SH-SY5Y (cell line): ENCODE results near the gene IMPACT.

Experiments
- GATA2 ChIP-seq: IDR thresholded peaks from 2 replicates; pipeline ENCODE4 v1.6.1; 2011; ENCODE audit warnings: mild to moderate bottlenecking, low read depth, low read length
- GATA3 ChIP-seq: IDR thresholded peaks from 2 replicates; pipeline ENCODE4 v1.6.1; 2011; ENCODE audit warnings: low read depth, mild to moderate bottlenecking, low read length, moderate library complexity

DNA sequence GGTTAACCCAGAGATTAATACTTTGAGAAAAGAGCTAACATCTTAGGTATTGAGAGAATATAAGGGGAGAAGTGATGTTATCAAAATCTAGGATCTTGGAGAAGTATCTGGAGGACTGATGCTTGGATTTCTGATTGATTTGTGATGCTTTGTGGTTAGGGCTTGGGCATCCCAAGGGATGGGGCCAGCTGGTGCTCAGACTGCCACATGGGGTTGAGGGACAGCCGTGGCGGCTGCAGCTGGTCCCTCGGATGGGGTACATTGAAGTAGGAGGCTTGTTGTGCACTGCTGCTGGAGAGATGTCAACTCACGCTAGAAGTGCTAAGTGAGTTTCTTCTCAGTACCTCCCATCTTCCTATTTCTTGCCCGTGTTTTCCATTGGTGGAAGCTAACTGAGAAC, 56.4 kb downstream of the IMPACT start:
- TF ChIP-seq GATA2 = no peak
- TF ChIP-seq GATA3 = no peak
